Heart right ventricle (tissue), 16 donors: ENCODE measurements around the gene CELA2B. TPM values are rescaled to one million over a fixed set of nuclear protein-coding genes. Genes with fewer than 3 reads are reported as not detected.
"Not testable (repeated sequence)": the region's sequence is repeated elsewhere in the genome, so short reads cannot be mapped to it uniquely, and the experiment has no call there.

Source experiments
- ATAC-seq, 8 donors: fragments of 200-7000 bp; cut with Tn5 transposase; one replicate each; pipeline ENCODE4 v1.9.1; 2020; ENCODE audit warnings: mild to moderate bottlenecking in 8 of 8, moderate library complexity in 8 of 8, moderate number of reproducible peaks in 1 of 8
- DNase-seq, 2 donors: peaks; one replicate each; pipeline ENCODE4 v3.0.0-alpha.2; 2020
- H3K27ac ChIP-seq, 10 donors: fragments of 200-600 bp; sonication (generic) in 2 of 10; one replicate each; pipeline versions ENCODE4 v1.5.0 to v1.8.0; 2020 to 2022; ENCODE audit warnings: mild to moderate bottlenecking in 3 of 10
- H3K27me3 ChIP-seq, 7 donors: fragments of 200-600 bp; one replicate each; pipeline ENCODE4 v1.8.0; 2021 to 2022; ENCODE audit warnings: mild to moderate bottlenecking in 2 of 7
- H3K36me3 ChIP-seq, 9 donors: fragments of 200-600 bp; sonication (generic) in 1 of 9; one replicate each; pipeline versions ENCODE4 v1.5.0 to v1.8.0; 2020 to 2022; ENCODE audit warnings: mild to moderate bottlenecking in 2 of 9
- H3K4me1 ChIP-seq, 9 donors: fragments of 200-600 bp; sonication (generic) in 1 of 9; one replicate each; pipeline versions ENCODE4 v1.5.0 to v1.8.0; 2020 to 2022; ENCODE audit warnings: mild to moderate bottlenecking in 4 of 9
- H3K4me3 ChIP-seq, 10 donors: fragments of 200-600 bp; sonication (generic) in 2 of 10; one replicate each; pipeline versions ENCODE4 v1.5.0 to v1.8.0; 2020 to 2022; ENCODE audit warnings: mild to moderate bottlenecking in 7 of 10, moderate library complexity in 2 of 10
- H3K9me3 ChIP-seq, 11 donors: fragments of 200-600 bp in 10 of 11; sonication (generic) in 2 of 11; one replicate each; pipeline versions ENCODE4 v1.5.0 to v1.8.0; 2013 to 2022; ENCODE audit warnings: mild to moderate bottlenecking in 2 of 11, control low read depth in 1 of 11, moderate library complexity in 1 of 11
- WGBS, 2 donors: extraction: QIAGEN DNeasy Blood & Tissue Kit; methylation state at CpG; one replicate each; pipeline ENCODE4 v1.1.7; 2013; ENCODE audit warnings: inconsistent platforms in 1 of 2; 5-methylcytosine and 5-hydroxymethylcytosine counted together
- intact Hi-C, 10 donors: fragments of 100-400 bp; cut with DNase I; formaldehyde crosslinking; loops; one replicate each; pipeline versions ENCODE4 v1.11.1 to v1.14.2; 2022
- polyA plus RNA-seq, 2 donors: library from polyadenylated mRNA; stranded (reverse); fragments of 200-250 nt; gene quantifications; one replicate each; pipeline ENCODE4 v1.2.3, GENCODE V29; 2013
- total RNA-seq, 10 donors: library from RNA; stranded (reverse); fragmentation: NEBNext Ultra II Directional in 3 of 10; extraction: Animal tissue kit (Norgen Biotek cat#: 25700) in 3 of 10; gene quantifications; one replicate each; pipeline versions ENCODE4 v1.2.1 to v1.2.4, GENCODE V29; 2021 to 2023
- TF ChIP-seq, protein P1 (sequence below), 9 donors: fragments of 200-600 bp; sonication (generic) in 2 of 9; IDR thresholded peaks; one replicate each; pipeline versions ENCODE4 v1.5.0 to v1.8.0; 2021 to 2022; ENCODE audit warnings: antibody characterized with exemption in 9 of 9, mild to moderate bottlenecking in 5 of 9, moderate library complexity in 1 of 9
- donor health status: Arrhythmogenic right ventricular cardiomyopathy.
- donor health status: ischemic (EF 13 %, LVEDD 7.1; RV severe dilation, severe dysfunction).
- donor health status: healthy with polysubstance abuse.
- donor health status: DM: no; HTN: yes; CAD: no.
- donor health status: DM: no; HTN: no; CAD: no.
- donor health status: ischemic (EF 25% LVEDD 6.9; RV normal size, moderate dysfunction).
- donor health status: ischemic (EF 25% LVEDD 5.7; RV mildly dilated, moderate dysfunction).
- donor health status: healthy.
- donor health status: DM: yes; HTN: yes; CAD: no.
- donor health status: Ischemic cardiomyopathy.
- donor health status: ischemic (EF 35%, LVEDD 5.7; RV mildly dilated, moderate dysfunction).
- donor health status: nonischemic (EF 11% LVEDD 7.7; RV severe dilation, severe dysfunction).
- donor health status: DM: yes; HTN: yes; CAD: no.
- donor health status: PGD.
- donor health status: ischemic (EF 29% LVEDD 5.4; RV normal size, mild dysfunction).
- donor health status: nonischemic (EF 23%, LVEDD 6.1; RV moderate dilation, normal function).

The CELA2B gene
- total and polyA plus RNA-seq, 12 donors, result not detected

DNA sequence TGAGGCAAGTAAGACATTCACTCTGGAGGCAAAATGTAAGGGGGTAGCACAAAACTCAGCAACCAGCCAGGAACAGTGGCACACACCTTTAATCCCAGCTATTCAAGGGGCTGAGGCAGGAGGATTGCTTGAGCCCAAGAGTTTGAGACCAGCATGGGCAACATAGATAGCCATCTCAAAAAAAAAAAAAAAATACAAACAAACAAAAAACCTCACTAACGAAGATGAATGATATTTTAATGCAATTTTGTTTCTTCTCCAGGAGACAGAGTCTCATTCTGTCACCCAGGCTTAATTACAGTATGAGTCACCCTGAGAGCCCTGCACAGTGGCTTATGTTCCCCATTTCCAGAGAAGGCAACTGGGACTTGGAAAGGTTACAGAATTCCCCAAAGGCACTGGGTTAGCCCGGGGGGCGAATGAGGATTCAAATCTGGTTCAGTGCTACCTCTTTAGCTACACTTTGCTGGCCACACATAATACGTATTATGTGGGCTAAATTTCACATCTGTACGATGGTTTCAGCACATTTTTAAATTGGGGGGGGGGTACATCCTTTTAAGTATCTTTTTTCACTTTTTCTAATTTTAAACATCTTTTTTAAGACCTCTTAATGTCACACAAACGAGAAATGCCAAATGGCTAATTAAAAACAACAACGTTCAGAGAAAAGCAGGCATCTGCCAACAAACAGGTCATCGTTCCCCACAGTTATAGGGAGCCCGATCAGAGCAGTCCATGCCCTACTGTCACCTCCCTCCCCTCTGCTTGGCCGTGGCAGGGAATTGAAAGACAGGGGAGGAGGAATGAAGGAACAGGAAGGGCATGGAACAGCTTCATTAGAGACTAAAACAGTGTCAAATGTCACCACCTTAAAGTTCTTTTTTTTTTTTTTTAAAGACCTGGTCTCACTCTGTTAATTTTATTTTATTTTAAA is 15.9 kb upstream of the CELA2B start:
- intact Hi-C loops, result no loop called here
- WGBS, 2 donors, result 57 to 66% methylated on average over 10 of the region's 10 CpGs
- H3K4me3 ChIP-seq, result no peak overlapping the region
- no peaks in the 10 kb centered on the region for H3K9me3 ChIP-seq
- H3K27ac ChIP-seq, result no peak overlapping the region
- H3K4me1 ChIP-seq, result peaks cover 0 to 15% (median 0%) of the 10 kb centered on the region in 9 donors
- no peak for ATAC-seq
- no peaks in the 10 kb centered on the region for H3K36me3 ChIP-seq
- H3K27me3 ChIP-seq, result no peaks in the 10 kb centered on the region
- DNase-seq, result no peak
- TF ChIP-seq, protein P1, sequence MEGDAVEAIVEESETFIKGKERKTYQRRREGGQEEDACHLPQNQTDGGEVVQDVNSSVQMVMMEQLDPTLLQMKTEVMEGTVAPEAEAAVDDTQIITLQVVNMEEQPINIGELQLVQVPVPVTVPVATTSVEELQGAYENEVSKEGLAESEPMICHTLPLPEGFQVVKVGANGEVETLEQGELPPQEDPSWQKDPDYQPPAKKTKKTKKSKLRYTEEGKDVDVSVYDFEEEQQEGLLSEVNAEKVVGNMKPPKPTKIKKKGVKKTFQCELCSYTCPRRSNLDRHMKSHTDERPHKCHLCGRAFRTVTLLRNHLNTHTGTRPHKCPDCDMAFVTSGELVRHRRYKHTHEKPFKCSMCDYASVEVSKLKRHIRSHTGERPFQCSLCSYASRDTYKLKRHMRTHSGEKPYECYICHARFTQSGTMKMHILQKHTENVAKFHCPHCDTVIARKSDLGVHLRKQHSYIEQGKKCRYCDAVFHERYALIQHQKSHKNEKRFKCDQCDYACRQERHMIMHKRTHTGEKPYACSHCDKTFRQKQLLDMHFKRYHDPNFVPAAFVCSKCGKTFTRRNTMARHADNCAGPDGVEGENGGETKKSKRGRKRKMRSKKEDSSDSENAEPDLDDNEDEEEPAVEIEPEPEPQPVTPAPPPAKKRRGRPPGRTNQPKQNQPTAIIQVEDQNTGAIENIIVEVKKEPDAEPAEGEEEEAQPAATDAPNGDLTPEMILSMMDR (IDR thresholded peaks at IDR 0.05), result no peak

DNA sequence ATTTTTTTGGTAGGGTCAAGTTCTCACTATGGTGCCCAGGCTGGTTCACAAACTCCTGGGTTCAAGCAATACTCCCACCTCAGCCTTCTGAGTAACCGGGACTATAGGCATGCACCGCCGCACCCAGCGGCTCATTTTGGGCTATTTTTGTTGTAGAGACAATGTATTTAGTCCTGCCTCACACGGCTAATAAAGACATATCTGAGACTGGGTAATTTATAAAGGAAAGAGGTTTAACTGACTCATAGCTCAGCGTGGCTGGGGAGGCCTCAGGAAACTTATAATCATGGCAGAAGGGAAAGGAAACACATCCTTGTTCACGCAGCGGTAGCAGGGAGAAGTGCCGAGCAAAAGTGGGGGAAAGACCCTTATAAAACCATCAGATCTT is 15.2 kb upstream of the CELA2B start:
- Histone ChIP-seq H3K27me3 (no peaks in the 10 kb centered on the region), H3K4me1 (peaks cover 0 to 17% (median 0%) of the 10 kb centered on the region in 9 donors), H3K4me3 (no peak overlapping the region), H3K27ac (no peak overlapping the region), H3K36me3 (no peaks in the 10 kb centered on the region), H3K9me3 (no peaks in the 10 kb centered on the region)
- DNase-seq, result no peak
- intact Hi-C loops, result no loop called here
- 78 to 83% methylated on average over 9 of the region's 9 CpGs for WGBS, 2 donors
- TF ChIP-seq, protein P1 (IDR thresholded peaks at IDR 0.05), result no peak
- ATAC-seq, result no peak

DNA sequence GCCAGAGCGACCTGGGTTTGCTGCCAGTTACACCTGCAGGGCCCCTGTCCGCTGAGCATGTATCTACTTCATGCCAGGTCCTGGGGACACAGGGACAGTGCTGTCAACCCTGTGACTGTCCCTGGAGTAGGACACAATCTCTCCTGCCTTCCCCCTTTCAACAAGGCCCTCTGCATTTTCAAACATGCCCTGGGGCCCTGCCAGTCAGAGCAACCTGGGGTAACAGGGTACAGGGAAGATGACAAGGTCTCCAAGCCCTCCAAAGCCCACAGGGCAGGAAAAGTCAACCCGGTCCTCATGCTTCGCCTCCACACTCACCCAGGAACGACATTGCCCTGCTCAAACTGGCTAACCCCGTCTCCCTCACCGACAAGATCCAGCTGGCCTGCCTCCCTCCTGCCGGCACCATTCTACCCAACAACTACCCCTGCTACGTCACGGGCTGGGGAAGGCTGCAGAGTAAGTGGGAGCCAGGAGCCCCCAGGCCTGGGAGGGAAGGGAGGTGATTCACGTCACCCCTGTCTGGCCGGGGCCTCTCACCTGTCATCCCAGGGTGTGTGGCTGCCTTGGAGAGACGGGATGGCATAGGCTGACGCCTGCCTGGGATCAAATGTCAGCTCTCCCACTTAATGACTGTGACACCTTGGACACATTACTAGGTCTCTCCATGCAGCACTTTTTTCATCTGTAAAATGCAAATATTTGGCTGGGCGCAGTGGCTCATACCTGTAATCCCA is 12.7 kb upstream of the CELA2B start:
- H3K36me3 ChIP-seq, H3K27me3 ChIP-seq, H3K27ac ChIP-seq, intact Hi-C loops, H3K4me3 ChIP-seq, H3K9me3 ChIP-seq, DNase-seq: not testable (repeated sequence)
- 66 to 75% methylated on average over 12 of the region's 15 CpGs for WGBS, 2 donors
- H3K4me1 ChIP-seq, result peaks cover 0 to 17% (median 0%) of the 10 kb centered on the region in 9 donors
- ATAC-seq, result peak in 2 of 8 donors; percentile 23 to 24

DNA sequence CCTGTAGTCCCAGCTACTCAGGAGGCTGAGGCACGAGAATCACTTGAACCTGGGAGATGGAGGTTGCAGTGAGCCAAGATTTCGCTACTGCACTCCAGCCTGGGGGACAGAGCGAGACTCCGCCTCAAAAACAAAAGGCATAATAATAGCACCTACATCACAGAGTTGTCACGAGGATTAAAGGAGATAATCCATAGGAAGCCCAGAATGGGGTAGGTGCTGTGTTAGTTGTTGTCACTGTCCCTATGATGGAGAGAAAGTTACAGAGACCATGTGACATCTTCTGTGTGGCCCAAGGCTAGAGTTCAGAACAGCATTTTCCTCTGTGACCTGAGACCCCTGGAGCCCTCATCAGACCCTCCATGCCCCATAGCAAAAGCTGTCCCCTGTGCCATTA is 12.0 kb upstream of the CELA2B start:
- H3K4me3 ChIP-seq, H3K9me3 ChIP-seq, intact Hi-C loops, DNase-seq, H3K36me3 ChIP-seq, H3K27me3 ChIP-seq, ATAC-seq, H3K27ac ChIP-seq: not testable (repeated sequence)
- peaks cover 0 to 17% (median 0%) of the 10 kb centered on the region in 9 donors for H3K4me1 ChIP-seq
- 90 to 91% methylated on average over 5 of the region's 5 CpGs for WGBS, 2 donors

DNA sequence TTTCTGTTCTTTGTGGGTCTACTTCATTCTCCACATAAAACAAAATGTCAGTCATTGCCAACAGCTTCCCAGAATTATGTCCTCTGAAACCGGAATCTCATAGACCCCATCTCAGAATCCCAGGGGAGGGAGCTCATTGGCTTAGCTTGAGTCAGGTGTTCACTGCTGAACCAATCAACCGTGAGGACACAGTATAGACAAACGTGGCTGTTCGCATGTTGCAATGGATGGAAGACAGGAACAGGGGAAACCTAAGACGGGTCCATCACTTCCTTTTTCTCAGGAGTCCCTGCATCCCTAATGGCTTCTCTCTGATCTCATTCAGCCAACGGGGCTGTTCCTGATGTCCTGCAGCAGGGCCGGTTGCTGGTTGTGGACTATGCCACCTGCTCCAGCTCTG is 10.2 kb upstream of the CELA2B start:
- Histone ChIP-seq H3K27ac (no peak overlapping the region), H3K36me3 (no peaks in the 10 kb centered on the region), H3K27me3 (no peaks in the 10 kb centered on the region), H3K4me1 (peaks cover 0 to 13% (median 0%) of the 10 kb centered on the region in 9 donors), H3K9me3 (no peaks in the 10 kb centered on the region), H3K4me3 (no peak overlapping the region)
- DNase-seq (no peak), ATAC-seq (no peak)
- TF ChIP-seq, protein P1 (IDR thresholded peaks at IDR 0.05), result no peak
- WGBS, 2 donors, result 74 to 76% methylated on average over 7 of the region's 7 CpGs
- intact Hi-C loops, result no loop called here

DNA sequence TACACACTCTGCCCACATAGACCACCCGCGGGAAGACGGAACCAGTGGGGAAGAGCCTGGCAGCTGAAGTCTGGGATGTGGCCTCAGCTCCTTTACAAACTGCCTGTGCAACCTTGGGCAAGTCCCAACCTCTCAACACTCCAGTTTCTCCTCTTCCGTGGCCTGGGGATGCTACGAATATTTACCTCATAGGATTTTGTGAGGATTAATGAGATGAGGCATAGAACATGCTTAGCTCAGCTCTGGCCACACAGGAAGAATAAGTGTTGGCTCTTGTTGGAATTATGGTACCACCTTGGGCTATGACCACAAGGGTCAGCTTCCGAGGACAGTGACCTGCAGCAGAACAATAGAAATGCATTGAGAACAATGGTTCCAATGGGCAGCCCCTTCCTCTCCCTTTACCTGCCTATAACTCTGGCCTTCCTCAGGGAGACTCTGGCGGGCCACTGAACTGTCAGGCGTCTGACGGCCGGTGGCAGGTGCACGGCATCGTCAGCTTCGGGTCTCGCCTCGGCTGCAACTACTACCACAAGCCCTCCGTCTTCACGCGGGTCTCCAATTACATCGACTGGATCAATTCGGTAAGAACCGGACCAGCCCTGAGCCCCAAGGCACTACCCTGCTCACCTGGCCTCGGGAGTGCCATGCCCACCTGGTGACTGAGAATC is 8.8 kb upstream of the CELA2B start:
- DNase-seq, H3K4me3 ChIP-seq, intact Hi-C loops, H3K36me3 ChIP-seq, H3K9me3 ChIP-seq, H3K27me3 ChIP-seq, ATAC-seq, H3K27ac ChIP-seq: not testable (repeated sequence)
- WGBS, 2 donors, result 91 to 96% methylated on average over 22 of the region's 22 CpGs
- peaks cover 0 to 13% (median 0%) of the 10 kb centered on the region in 9 donors for H3K4me1 ChIP-seq
